ENCODE data around the gene FNIP2. TPM values are rescaled to one million over a fixed set of nuclear protein-coding genes. Genes with fewer than 3 reads are reported as not detected.

Gene FNIP2
- total RNA-seq, 1 donor from 2014 or later, result 18.5 TPM

DNA sequence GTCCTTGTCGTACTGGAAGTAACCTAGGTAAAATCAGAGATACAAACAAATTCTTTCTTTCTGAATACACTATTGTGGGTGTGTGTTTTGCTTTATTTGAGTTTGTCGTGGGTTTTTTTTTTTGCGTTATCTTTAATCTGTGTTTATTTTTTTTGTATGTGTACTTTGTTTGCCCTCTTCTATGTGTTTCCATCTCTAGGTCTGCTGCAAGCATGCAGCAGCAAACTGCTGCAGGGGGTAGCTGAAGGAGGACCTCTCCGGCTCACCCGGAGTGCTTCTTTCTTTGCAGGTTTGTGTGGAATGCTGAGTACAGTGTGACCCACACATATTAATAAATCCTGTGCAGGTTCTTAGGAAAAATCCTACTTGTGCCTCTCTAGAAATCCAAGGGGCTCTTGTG lies 64.8 kb downstream of the FNIP2 start:
- H3K9ac ChIP-seq (ENCODE audit: low read length), result no peak overlapping the region
- H2AFZ ChIP-seq (ENCODE audit: low read depth, low read length), result no peak overlapping the region
- no peaks in the 10 kb centered on the region for H3K79me2 ChIP-seq (ENCODE audit: insufficient read depth, low read length)
- H3K27ac Mint-ChIP-seq (ENCODE audit: unreplicated experiment), result no peak overlapping the region
- H3K4me1 Mint-ChIP-seq (ENCODE audit: low read depth, unreplicated experiment), result peaks cover 2% of the 10 kb centered on the region
- DNase-seq (ENCODE audit: low read depth) (no peak), FAIRE-seq (no peak)
- H3K4me3 Mint-ChIP-seq (ENCODE audit: unreplicated experiment), result no peak overlapping the region
- H3K9me3 ChIP-seq (ENCODE audit: insufficient read depth, low read depth, low read length), result no peaks in the 10 kb centered on the region
- no peak overlapping the region for H3K4me3 ChIP-seq (ENCODE audit: insufficient read depth, low read depth, low read length)
- H3K27ac ChIP-seq (ENCODE audit: low read depth, low read length), result no peak overlapping the region
- no peak overlapping the region for H3K4me2 ChIP-seq (ENCODE audit: low read length)
- no peaks in the 10 kb centered on the region for H4K20me1 ChIP-seq (ENCODE audit: insufficient read depth, low read length)
- H3K36me3 Mint-ChIP-seq (ENCODE audit: low read depth, unreplicated experiment), result peaks cover 16% of the 10 kb centered on the region
- TF ChIP-seq, protein P1, sequence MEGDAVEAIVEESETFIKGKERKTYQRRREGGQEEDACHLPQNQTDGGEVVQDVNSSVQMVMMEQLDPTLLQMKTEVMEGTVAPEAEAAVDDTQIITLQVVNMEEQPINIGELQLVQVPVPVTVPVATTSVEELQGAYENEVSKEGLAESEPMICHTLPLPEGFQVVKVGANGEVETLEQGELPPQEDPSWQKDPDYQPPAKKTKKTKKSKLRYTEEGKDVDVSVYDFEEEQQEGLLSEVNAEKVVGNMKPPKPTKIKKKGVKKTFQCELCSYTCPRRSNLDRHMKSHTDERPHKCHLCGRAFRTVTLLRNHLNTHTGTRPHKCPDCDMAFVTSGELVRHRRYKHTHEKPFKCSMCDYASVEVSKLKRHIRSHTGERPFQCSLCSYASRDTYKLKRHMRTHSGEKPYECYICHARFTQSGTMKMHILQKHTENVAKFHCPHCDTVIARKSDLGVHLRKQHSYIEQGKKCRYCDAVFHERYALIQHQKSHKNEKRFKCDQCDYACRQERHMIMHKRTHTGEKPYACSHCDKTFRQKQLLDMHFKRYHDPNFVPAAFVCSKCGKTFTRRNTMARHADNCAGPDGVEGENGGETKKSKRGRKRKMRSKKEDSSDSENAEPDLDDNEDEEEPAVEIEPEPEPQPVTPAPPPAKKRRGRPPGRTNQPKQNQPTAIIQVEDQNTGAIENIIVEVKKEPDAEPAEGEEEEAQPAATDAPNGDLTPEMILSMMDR (IDR thresholded peaks at IDR 0.05; ENCODE audit: insufficient read depth, low read depth, low read length), result no peak
- no peak for TF ChIP-seq EZH2 (IDR thresholded peaks at IDR 0.05; ENCODE audit: insufficient read depth, low read length)
- peaks cover 16% of the 10 kb centered on the region for H3K36me3 ChIP-seq (ENCODE audit: insufficient read depth, low read length)
- H3K27me3 Mint-ChIP-seq (ENCODE audit: low read depth, unreplicated experiment), result no peaks in the 10 kb centered on the region
- H3K27me3 ChIP-seq (ENCODE audit: insufficient read depth, low read length), result no peaks in the 10 kb centered on the region
- H3K4me1 ChIP-seq (ENCODE audit: insufficient read depth, low read length), result no peaks in the 10 kb centered on the region
- H3K9me3 Mint-ChIP-seq (ENCODE audit: unreplicated experiment), result no peaks in the 10 kb centered on the region

DNA sequence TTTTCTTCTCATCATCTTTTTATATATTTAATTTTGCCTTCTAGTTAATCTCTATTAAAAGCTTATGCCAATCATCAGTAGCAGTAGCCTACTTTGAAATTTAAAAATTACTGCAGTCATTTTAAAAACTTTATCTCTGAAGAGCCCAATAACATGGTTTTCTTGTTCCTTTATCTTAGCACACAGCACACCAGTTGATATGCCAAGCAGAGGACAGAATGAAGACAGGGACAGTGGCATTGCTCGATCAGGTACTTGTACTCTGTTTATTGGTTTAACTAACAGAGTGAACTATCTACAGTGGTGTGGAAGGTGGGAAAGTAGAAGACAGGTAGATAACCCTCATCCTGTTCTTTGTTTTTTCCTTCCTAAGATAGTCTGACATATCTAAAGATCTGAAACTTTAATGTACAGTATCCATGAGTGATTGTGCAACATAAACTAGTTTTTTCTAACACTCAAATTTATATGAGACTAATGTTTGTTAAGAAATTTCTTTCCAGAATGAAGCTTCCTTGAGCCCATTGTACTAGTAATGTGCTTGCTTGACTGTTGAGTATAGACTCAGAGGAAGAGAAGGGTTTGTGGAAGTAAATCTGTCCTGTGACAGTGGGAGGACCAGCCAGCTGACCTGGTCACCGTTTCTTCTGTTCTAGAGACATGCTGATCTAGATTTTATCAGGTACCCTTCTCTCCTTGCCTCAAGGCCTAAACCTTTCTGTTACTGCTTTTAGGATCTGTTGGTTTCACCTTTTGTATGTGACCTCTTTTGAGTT lies 66.6 kb downstream of the FNIP2 start:
- Mint-ChIP-seq H3K27ac (ENCODE audit: unreplicated experiment) (no peak overlapping the region), H3K4me1 (ENCODE audit: low read depth, unreplicated experiment) (peaks cover 2% of the 10 kb centered on the region), H3K36me3 (ENCODE audit: low read depth, unreplicated experiment) (peaks cover 17% of the 10 kb centered on the region), H3K9me3 (ENCODE audit: unreplicated experiment) (peaks cover 2% of the 10 kb centered on the region), H3K4me3 (ENCODE audit: unreplicated experiment) (no peak overlapping the region), H3K27me3 (ENCODE audit: low read depth, unreplicated experiment) (no peaks in the 10 kb centered on the region)
- no peak for DNase-seq (ENCODE audit: low read depth)
- H3K79me2 ChIP-seq (ENCODE audit: insufficient read depth, low read length), result no peaks in the 10 kb centered on the region
- H4K20me1 ChIP-seq (ENCODE audit: insufficient read depth, low read length), result no peaks in the 10 kb centered on the region
- peaks cover 16% of the 10 kb centered on the region for H3K36me3 ChIP-seq (ENCODE audit: insufficient read depth, low read length)
- FAIRE-seq, result peak; percentile 62
- H3K4me3 ChIP-seq (ENCODE audit: insufficient read depth, low read depth, low read length), result no peak overlapping the region
- no peaks in the 10 kb centered on the region for H3K27me3 ChIP-seq (ENCODE audit: insufficient read depth, low read length)
- no peaks in the 10 kb centered on the region for H3K9me3 ChIP-seq (ENCODE audit: insufficient read depth, low read depth, low read length)
- no peak overlapping the region for H3K9ac ChIP-seq (ENCODE audit: low read length)
- H2AFZ ChIP-seq (ENCODE audit: low read depth, low read length), result no peak overlapping the region
- H3K27ac ChIP-seq (ENCODE audit: low read depth, low read length), result no peak overlapping the region
- no peak overlapping the region for H3K4me2 ChIP-seq (ENCODE audit: low read length)
- H3K4me1 ChIP-seq (ENCODE audit: insufficient read depth, low read length), result no peaks in the 10 kb centered on the region
- no peak for TF ChIP-seq EZH2 (IDR thresholded peaks at IDR 0.05; ENCODE audit: insufficient read depth, low read length)
- TF ChIP-seq, protein P1 (IDR thresholded peaks at IDR 0.05; ENCODE audit: insufficient read depth, low read depth, low read length), result no peak

DNA sequence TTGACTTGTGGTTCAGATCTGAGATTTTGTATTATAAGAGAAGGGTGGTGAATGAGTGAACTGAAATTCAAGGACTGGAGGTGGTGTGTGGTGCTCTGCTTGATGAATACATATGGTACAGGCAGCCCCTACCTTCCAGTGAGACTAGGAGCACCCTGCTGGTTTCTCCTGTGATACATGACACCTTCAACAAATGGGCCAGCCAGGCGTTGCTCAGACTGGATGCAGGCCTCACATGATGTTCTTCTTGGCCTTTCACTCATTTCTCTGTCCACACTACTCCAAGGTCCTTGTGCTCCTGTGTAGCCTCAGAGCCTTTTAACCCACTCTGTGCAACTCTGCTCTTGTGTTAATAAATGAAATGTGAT lies 67.2 kb downstream of the FNIP2 start:
- Histone ChIP-seq H3K79me2 (ENCODE audit: insufficient read depth, low read length) (no peaks in the 10 kb centered on the region), H4K20me1 (ENCODE audit: insufficient read depth, low read length) (no peaks in the 10 kb centered on the region), H3K4me3 (ENCODE audit: insufficient read depth, low read depth, low read length) (no peak overlapping the region), H3K27ac (ENCODE audit: low read depth, low read length) (no peak overlapping the region), H3K4me1 (ENCODE audit: insufficient read depth, low read length) (no peaks in the 10 kb centered on the region), H3K36me3 (ENCODE audit: insufficient read depth, low read length) (peaks cover 10% of the 10 kb centered on the region), H3K4me2 (ENCODE audit: low read length) (no peak overlapping the region), H3K9ac (ENCODE audit: low read length) (no peak overlapping the region), H3K27me3 (ENCODE audit: insufficient read depth, low read length) (no peaks in the 10 kb centered on the region), H3K9me3 (ENCODE audit: insufficient read depth, low read depth, low read length) (no peaks in the 10 kb centered on the region), H2AFZ (ENCODE audit: low read depth, low read length) (no peak overlapping the region)
- Mint-ChIP-seq H3K27ac (ENCODE audit: unreplicated experiment) (no peak overlapping the region), H3K4me3 (ENCODE audit: unreplicated experiment) (no peak overlapping the region), H3K9me3 (ENCODE audit: unreplicated experiment) (peaks cover 2% of the 10 kb centered on the region), H3K4me1 (ENCODE audit: low read depth, unreplicated experiment) (peaks cover 2% of the 10 kb centered on the region), H3K27me3 (ENCODE audit: low read depth, unreplicated experiment) (no peaks in the 10 kb centered on the region), H3K36me3 (ENCODE audit: low read depth, unreplicated experiment) (peaks cover 17% of the 10 kb centered on the region)
- no peak for DNase-seq (ENCODE audit: low read depth)
- TF ChIP-seq EZH2 (IDR thresholded peaks at IDR 0.05; ENCODE audit: insufficient read depth, low read length), result no peak
- TF ChIP-seq, protein P1 (IDR thresholded peaks at IDR 0.05; ENCODE audit: insufficient read depth, low read depth, low read length), result no peak
- no peak for FAIRE-seq
